ENCODE results near the gene BMP4.

Gene BMP4

GRCh38 chr14:53946404-53947093 lies 10.1 kb downstream of the BMP4 start:
- DNase-seq (ENCODE audit: low read depth): no peak

DNA sequence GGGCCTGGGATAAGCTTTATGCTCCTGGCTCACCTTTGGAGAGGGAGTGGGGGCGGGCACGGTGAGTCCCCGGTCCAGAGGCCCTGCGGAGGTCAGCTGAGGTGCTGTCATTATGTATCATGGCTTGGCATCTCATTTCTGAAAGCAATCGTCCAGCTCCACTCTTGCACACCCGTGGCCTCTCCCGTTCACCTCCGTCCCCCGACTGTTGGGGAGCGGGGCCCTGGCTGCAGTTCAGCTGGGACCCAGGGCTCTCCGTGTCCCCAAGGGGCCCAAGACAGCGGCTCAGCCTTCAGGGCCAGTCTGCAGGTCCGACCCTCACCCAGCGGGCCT lies 10.6 kb downstream of the BMP4 start:
- no peak for DNase-seq (ENCODE audit: low read depth)

- DNase-seq (ENCODE audit: low read depth): no peak
Observed at GRCh38 chr14:53943751-53944083, 12.9 kb downstream of the BMP4 start.

GRCh38 chr14:53942970-53943750 lies 13.5 kb downstream of the BMP4 start:
- no peak for DNase-seq (ENCODE audit: low read depth)

DNA sequence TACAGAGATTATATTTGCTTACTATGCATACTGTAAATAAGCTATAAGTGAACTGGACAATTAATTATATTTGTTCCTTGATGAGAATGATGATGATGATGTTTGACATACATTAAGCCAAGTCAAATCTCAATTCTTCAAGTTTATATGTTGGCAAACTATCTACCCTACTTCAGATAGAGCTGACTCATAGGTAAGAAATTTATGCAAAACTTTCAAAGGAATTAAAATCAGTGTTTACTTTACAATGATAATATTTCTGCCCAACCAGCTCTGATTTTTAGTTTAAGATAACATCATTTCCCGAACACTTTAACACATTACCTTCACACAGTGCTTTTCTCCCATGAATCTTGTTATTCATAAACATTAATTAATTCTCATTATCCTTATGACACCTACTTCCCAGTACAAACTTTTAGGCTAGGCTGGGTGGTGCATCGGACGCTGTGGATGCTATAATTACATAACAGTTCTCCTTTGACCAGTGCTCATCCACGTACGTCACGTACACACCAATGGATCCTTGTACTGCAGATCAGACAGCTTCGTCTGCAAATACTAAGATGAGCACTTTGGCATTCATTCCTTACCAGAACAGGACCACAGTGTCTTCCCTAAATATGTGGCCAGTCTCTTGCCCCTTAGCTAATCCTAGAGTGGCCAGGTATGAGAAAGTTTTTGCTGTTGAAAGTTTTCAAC lies 18.3 kb downstream of the BMP4 start:
- no peak for DNase-seq (ENCODE audit: low read depth)

DNA sequence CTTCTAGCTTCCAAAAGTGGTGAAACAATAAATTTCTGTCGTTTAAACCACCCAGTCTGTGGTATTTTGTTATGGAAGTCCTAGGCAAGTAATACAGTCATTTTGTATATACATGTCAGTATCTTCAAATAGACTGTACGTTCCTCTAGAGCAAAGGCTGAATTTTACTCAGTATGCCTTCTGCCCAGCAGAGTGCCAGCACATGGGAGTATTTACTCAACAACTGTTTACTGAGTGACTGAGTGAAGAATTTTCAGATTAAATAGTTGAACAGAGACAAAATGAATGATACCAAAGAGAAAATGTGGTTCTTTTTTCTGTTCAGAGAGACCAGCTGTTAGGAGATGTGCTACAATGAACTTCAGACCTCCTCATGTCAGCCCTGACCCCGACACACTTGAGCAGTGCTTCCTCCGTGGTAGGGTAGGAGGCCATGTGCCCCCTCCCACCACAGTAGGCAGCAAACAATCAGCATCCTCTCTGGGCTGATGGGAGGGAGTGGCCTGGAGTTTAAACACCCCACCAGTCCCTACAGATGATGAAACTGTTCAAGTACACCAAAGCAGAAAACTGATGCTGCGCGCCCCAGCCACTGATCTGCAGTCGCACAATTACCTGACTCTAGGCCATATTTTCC lies 21.7 kb downstream of the BMP4 start:
- no peak for DNase-seq (ENCODE audit: low read depth)

GRCh38 chr14:53932966-53933365 lies 23.7 kb downstream of the BMP4 start:
- DNase-seq (ENCODE audit: low read depth): no peak

DNA sequence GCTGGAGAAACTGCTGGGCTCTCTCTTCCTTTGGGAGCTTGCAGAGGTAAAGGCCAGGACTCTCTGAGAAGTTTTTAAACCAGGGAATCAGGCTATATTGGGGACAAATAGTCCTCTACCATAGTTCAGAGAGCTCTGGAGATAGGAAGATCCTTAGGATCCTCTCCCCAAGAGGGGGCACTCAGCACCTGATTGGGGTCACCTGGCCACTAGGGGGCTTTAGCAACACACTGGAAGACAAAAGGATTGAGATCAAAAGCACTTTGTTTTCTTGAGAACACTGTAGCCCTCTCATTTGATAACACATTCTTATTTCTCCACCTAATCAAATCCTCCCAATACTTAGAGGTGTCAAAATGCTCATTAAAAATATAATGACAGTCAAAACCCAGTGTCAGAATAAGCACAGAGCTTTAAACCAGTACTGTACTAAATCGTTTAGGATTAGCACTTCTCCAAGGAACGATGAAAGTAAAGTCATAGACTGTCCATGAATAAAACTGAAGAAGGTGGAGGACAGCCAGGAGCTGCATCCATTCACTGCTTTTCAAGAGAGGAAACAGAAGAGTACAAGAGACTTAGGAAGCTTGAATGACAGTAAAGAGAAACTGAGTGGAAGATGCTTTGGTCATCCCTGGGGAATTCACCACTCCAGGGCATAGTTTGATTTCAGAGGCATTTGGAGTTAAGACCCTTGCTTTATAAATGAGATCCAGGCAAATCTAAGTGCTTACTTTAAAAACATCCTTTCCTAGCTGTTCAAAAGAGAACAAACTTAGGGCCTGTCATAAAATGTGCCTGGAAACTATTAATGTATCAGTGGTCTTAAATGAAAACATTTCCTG lies 26.5 kb downstream of the BMP4 start:
- DNase-seq (ENCODE audit: low read depth): no peak

DNA sequence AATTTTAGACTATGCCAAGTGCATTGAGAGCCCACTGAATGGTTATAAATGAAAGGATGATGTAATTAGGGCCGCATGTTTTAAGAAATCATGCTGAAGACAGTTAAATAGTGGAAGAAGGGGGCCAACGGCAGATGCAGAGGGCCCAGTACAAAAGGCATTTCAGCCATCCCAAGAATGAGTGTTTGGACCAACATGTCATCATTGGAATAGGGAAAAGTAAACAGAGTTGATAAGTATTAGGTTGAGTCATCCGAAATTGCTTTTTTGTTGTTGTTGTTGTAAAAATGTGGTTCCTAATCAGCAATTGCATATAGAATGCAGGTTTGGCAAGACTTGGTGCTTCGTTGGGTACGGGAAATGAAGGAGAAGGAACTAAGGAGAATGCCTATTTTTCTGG lies 29.5 kb downstream of the BMP4 start:
- DNase-seq (ENCODE audit: low read depth): peak; percentile 27

DNA sequence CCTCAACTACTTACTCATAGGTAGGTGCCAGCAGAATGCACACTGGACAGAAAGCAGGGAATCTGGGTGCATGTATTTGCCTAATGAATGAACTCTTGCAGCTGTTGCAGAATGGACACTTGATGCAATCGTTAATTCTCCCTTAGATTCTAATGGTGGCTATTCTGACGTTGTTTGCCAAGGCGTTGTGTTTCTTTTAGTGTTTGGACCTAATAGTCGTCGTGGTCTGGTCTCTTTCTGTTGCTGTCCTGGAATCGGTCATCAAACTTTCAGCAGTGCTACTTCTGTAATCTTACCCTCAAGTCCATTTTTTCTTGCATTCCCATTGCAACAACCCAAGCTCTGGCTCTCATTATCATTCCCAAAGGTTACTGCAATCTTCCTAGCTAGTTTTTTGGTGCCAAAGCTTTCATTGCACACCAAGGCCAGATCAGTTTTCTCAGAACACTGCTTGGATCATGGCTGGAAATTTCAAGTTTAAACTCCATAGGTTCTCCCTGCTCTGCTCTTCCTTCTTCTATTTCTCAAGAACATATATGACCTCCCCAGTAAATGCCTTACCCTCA lies 31.3 kb downstream of the BMP4 start:
- DNase-seq (ENCODE audit: low read depth): no peak

DNA sequence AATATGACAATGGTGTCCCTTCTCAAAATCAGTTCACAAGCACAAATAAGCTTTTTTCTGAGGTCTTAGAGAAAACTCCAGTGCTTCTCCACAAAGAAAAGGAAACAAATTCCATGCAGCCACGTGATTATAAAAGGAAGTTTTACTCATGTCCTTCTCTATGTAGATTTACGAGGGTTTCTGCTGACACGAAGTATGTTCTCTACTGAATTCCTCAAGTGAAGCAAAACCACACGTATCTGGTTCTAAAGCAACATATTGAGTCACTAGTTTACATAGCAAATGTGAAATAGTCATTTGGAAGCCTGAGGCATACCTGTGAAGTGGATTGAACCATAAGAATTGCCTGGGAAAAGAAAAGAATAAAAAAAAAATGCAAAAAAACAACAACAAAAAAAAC lies 31.9 kb downstream of the BMP4 start:
- peak; percentile 76 for DNase-seq (ENCODE audit: low read depth)

DNA sequence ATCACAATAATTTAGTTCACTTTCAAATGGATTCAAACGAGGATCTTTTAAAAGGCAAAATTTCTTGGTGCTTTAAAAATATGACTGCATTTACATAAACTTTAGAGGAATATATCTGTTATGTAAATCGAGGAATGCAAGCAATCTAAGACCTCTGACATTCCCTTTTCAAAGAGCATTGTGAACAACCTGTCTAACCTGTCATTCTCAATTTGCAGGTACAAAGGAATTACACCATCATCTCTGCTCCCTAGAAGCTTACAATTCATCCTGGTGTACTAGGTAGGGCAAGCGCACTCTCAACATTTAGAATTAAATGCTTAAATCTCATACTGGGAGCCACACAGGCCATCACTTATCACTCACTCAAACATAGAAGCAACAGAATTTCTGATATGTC lies 35.6 kb downstream of the BMP4 start:
- DNase-seq (ENCODE audit: low read depth): no peak

- no peak for DNase-seq (ENCODE audit: low read depth)
Observed at GRCh38 chr14:53916239-53916638, 40.4 kb downstream of the BMP4 start.

- DNase-seq (ENCODE audit: low read depth): no peak
Observed at GRCh38 chr14:53915364-53916014, 41.1 kb downstream of the BMP4 start.

- no peak for DNase-seq (ENCODE audit: low read depth)
Observed at GRCh38 chr14:53912021-53912420, 44.6 kb downstream of the BMP4 start.

GRCh38 chr14:53908416-53908815 lies 48.2 kb downstream of the BMP4 start:
- DNase-seq (ENCODE audit: low read depth): no peak

- DNase-seq (ENCODE audit: low read depth): no peak
Observed at GRCh38 chr14:53902307-53902706, 54.3 kb downstream of the BMP4 start.

- DNase-seq (ENCODE audit: low read depth): no peak
Observed at GRCh38 chr14:53900499-53900898, 56.1 kb downstream of the BMP4 start.

All from non-pigmented ciliary epithelial cell (primary cell).